HCT116 (cell line): ENCODE measurements around the gene PDE1A. TPM values are rescaled to one million over a fixed set of nuclear protein-coding genes. Genes with fewer than 3 reads are reported as not detected.

ENCODE experiments used
- ATAC-seq: fragments of 200-7000 bp; cut with Tn5 transposase; 2 replicates; pipeline ENCODE4 v1.9.1; 2020; ENCODE audit warnings: mild to moderate bottlenecking, moderate library complexity
- BruUV-seq: library from RNA; stranded (reverse); fragments of 400-500 nt; replicated peaks from 2 replicates; lab custom pipeline; 2021; lab: Mats Ljungman, UMichigan
- CTCF ChIA-PET: fragments of 300-600 bp; sonication (Branson Sonifier 250); formaldehyde crosslinking; loops from one replicate; lab custom pipeline; 2021; ENCODE audit warnings: antibody characterized with exemption; lab: Charles Lee
- POLR2A ChIA-PET: fragments of 300-600, 350-600 bp; sonication (Branson Sonifier 250); formaldehyde crosslinking; loops from one replicate; lab custom pipeline; 2021; ENCODE audit warnings: antibody characterized with exemption; lab: Charles Lee
- RAD21 ChIA-PET, 2 experiments: fragments of 300-600 bp; sonication (Branson Sonifier 250); formaldehyde crosslinking; loops; one replicate each; lab custom pipeline; 2023; ENCODE audit warnings: low total read pairs in 2 of 2; ENCODE audit not compliant: uncharacterized antibody in 2 of 2, unreplicated experiment in 2 of 2, low non-redundant PET in 1 of 2; lab: Charles Lee
- DNase-seq: peaks from one replicate; pipeline ENCODE4 v3.0.0-alpha.2; 2010; ENCODE audit warnings: low read depth, low spot score
- H2AFZ ChIP-seq: fragments of 200-600 bp; shearing (Covaris generic), sonication (generic); 2 replicates; pipeline ENCODE4 v1.6.1; 2017; ENCODE audit warnings: low read depth, mixed run types, mixed read lengths, antibody characterized with exemption, low read length; ENCODE audit not compliant: poor library complexity, severe bottlenecking
- H3K27ac ChIP-seq: 2 replicates; pipeline ENCODE4 v1.5.1; 2012; ENCODE audit warnings: low read depth, low read length
- H3K27me3 ChIP-seq: fragments of 200-600 bp; sonication (generic); 2 replicates; pipeline ENCODE4 v1.6.1; 2016; ENCODE audit warnings: mixed run types, low read length, mixed read lengths; ENCODE audit not compliant: insufficient read depth
- H3K36me3 ChIP-seq, 2 experiments: fragments of 200-500 bp in 1 of 2; fragments of 200-600 bp in 1 of 2; sonication (Bioruptor generic) in 1 of 2; sonication (generic) in 1 of 2; 2 replicates each; pipeline versions ENCODE4 v1.5.1 to v1.6.1; 2014 to 2016; ENCODE audit warnings: low read length in 2 of 2, inconsistent platforms in 1 of 2, mixed read lengths in 1 of 2, mixed run types in 1 of 2; ENCODE audit not compliant: insufficient read depth in 2 of 2, control insufficient read depth in 1 of 2
- H3K4me1 ChIP-seq, 2 experiments: fragments of 200-600 bp in 1 of 2; sonication (generic) in 1 of 2; 2 replicates each; pipeline versions ENCODE4 v1.5.1 to v1.6.1; 2012 to 2017; ENCODE audit warnings: low read length in 2 of 2, inconsistent platforms in 1 of 2, mild to moderate bottlenecking in 1 of 2, mixed read lengths in 1 of 2, mixed run types in 1 of 2, moderate library complexity in 1 of 2; ENCODE audit not compliant: insufficient read depth in 2 of 2, control insufficient read depth in 1 of 2
- H3K4me2 ChIP-seq: fragments of 200-600 bp; sonication (generic); 2 replicates; pipeline ENCODE4 v1.6.1; 2017; ENCODE audit warnings: mixed run types, low read length, mixed read lengths
- H3K4me3 ChIP-seq, 2 experiments: fragments of 200-600 bp in 1 of 2; sonication (generic) in 1 of 2; replicated peaks in 1 of 2; 2 replicates each; pipeline ENCODE4 v1.5.1; 2011 to 2016; ENCODE audit warnings: low read length in 2 of 2, control low read depth in 1 of 2, low read depth in 1 of 2, mild to moderate bottlenecking in 1 of 2, mixed read lengths in 1 of 2, mixed run types in 1 of 2
- H3K79me2 ChIP-seq: fragments of 200-600 bp; sonication (generic); 2 replicates; pipeline ENCODE4 v1.6.1; 2017; ENCODE audit warnings: mild to moderate bottlenecking, mixed run types, low read length, moderate library complexity, mixed read lengths; ENCODE audit not compliant: insufficient read depth
- H3K9ac ChIP-seq: fragments of 200-600 bp; sonication (generic); 2 replicates; pipeline ENCODE4 v1.6.1; 2016; ENCODE audit warnings: low read length, mixed read lengths
- H3K9me2 ChIP-seq: fragments of 200-600 bp; sonication (generic), shearing (Covaris generic); 2 replicates; pipeline ENCODE4 v1.6.1; 2017; ENCODE audit warnings: mixed run types, mild to moderate bottlenecking, moderate library complexity; ENCODE audit not compliant: insufficient read depth
- H3K9me3 ChIP-seq, 2 experiments: fragments of 200-500 bp in 1 of 2; fragments of 200-600 bp in 1 of 2; sonication (Bioruptor generic) in 1 of 2; sonication (generic) in 1 of 2; 2 replicates each; pipeline ENCODE4 v1.6.1; 2014 to 2017; ENCODE audit warnings: low read length in 2 of 2, mixed read lengths in 2 of 2, inconsistent platforms in 1 of 2, low read depth in 1 of 2, mild to moderate bottlenecking in 1 of 2, mixed run types in 1 of 2, moderate library complexity in 1 of 2; ENCODE audit not compliant: control insufficient read depth in 1 of 2, insufficient read depth in 1 of 2
- H4K20me1 ChIP-seq: fragments of 200-600 bp; sonication (generic), shearing (Covaris generic); 2 replicates; pipeline ENCODE4 v1.6.1; 2017; ENCODE audit warnings: mixed run types, mild to moderate bottlenecking, moderate library complexity; ENCODE audit not compliant: insufficient read depth
- CEBPB ChIP-seq: IDR thresholded peaks from 2 replicates; pipeline ENCODE4 v1.6.1; 2012; ENCODE audit warnings: low read depth
- EZH2 ChIP-seq: fragments of 200-600 bp; sonication (generic); IDR thresholded peaks from 2 replicates; pipeline ENCODE4 v1.6.1; 2017; ENCODE audit warnings: antibody characterized with exemption, mixed run types
- EZH2phosphoT487 ChIP-seq: fragments of 200-600 bp; IDR thresholded peaks from 2 replicates; pipeline ENCODE4 v1.6.1; 2018; ENCODE audit warnings: antibody characterized with exemption, borderline replicate concordance
- FOSL1 ChIP-seq: IDR thresholded peaks from 2 replicates; pipeline ENCODE4 v1.6.1; 2012; ENCODE audit warnings: low read depth
- JUND ChIP-seq: IDR thresholded peaks from 2 replicates; pipeline ENCODE4 v1.6.1; 2012
- POLR2A ChIP-seq: IDR thresholded peaks from 2 replicates; pipeline ENCODE4 v1.7.0; 2011; ENCODE audit warnings: borderline replicate concordance; ENCODE audit not compliant: insufficient read depth, insufficient read length; ENCODE audit errors: extremely low read depth
- POLR2AphosphoS5 ChIP-seq: IDR thresholded peaks from 2 replicates; pipeline ENCODE4 v1.6.1; 2011; ENCODE audit warnings: mild to moderate bottlenecking, low read depth, low read length, moderate library complexity
- REST ChIP-seq: IDR thresholded peaks from 2 replicates; pipeline ENCODE4 v1.6.1; 2012; ENCODE audit warnings: low read depth
- SP1 ChIP-seq: IDR thresholded peaks from 2 replicates; pipeline ENCODE4 v1.6.1; 2012; ENCODE audit warnings: low read depth
- YY1 ChIP-seq: IDR thresholded peaks from 2 replicates; pipeline ENCODE4 v1.6.1; 2011; ENCODE audit warnings: low read length, low read depth, moderate library complexity, mild to moderate bottlenecking; ENCODE audit not compliant: insufficient replicate concordance; ENCODE audit errors: extremely low read depth
- intact Hi-C: fragments of 100-400 bp; cut with micrococcal nuclease; formaldehyde crosslinking; loops from 2 replicates; pipeline ENCODE4 v1.10.0; 2022
- total RNA-seq: library from RNA; stranded (reverse); gene quantifications from one replicate; pipeline ENCODE4 v1.2.1, GENCODE V29; 2021; ENCODE audit not compliant: unreplicated experiment
- TF ChIP-seq, protein P1 (sequence below), 3 experiments: fragments of 200-600 bp in 1 of 3; sonication (generic) in 1 of 3; IDR thresholded peaks in 2 of 3; conservative IDR thresholded peaks in 1 of 3; 2 replicates each; pipeline ENCODE4 v1.5.1; 2012 to 2017; ENCODE audit warnings: low read depth in 2 of 3, low read length in 2 of 3, antibody characterized with exemption in 1 of 3, borderline replicate concordance in 1 of 3, control low read depth in 1 of 3, mild to moderate bottlenecking in 1 of 3, mixed read lengths in 1 of 3, mixed run types in 1 of 3, moderate library complexity in 1 of 3; ENCODE audit not compliant: insufficient read depth in 1 of 3

Gene PDE1A
- total RNA-seq, 1 experiment from 2014 or later: 0.12 TPM

- Histone ChIP-seq H3K27me3 (no peaks in the 10 kb centered on the region), H3K9me3 (no peaks in the 10 kb centered on the region), H3K4me3 (no peak overlapping the region), H4K20me1 (no peaks in the 10 kb centered on the region), H3K27ac (no peak overlapping the region), H3K4me1 (no peaks in the 10 kb centered on the region), H3K9me2 (no peaks in the 10 kb centered on the region), H3K36me3 (no peaks in the 10 kb centered on the region), H3K9ac (no peak overlapping the region), H3K79me2 (no peaks in the 10 kb centered on the region), H3K4me2 (no peak overlapping the region), H2AFZ (no peak overlapping the region)
- intact Hi-C loops: no loop called here
- no peak for TF ChIP-seq EZH2
- TF ChIP-seq REST: no peak
- TF ChIP-seq EZH2phosphoT487: no peak
- TF ChIP-seq SP1: no peak
- ATAC-seq (no peak), DNase-seq (no peak)
- no TSS peak for BruUV-seq
- ChIA-PET RAD21 (no interaction called here), POLR2A (no interaction called here), CTCF (no interaction called here)
Measured at GRCh38 chr2:182167882-182168281, 259.0 kb downstream of the PDE1A start.

- H4K20me1 ChIP-seq: no peaks in the 10 kb centered on the region
- intact Hi-C loops: no loop called here
- H3K4me1 ChIP-seq: no peaks in the 10 kb centered on the region
- no peak overlapping the region for H3K4me3 ChIP-seq
- no peaks in the 10 kb centered on the region for H3K36me3 ChIP-seq
- ChIA-PET POLR2A (no interaction called here), CTCF (no interaction called here), RAD21 (no interaction called here)
- ATAC-seq (no peak), DNase-seq (no peak)
- H2AFZ ChIP-seq: no peak overlapping the region
- no peaks in the 10 kb centered on the region for H3K9me2 ChIP-seq
- no peak overlapping the region for H3K9ac ChIP-seq
- H3K9me3 ChIP-seq: no peaks in the 10 kb centered on the region
- no TSS peak for BruUV-seq
- H3K27me3 ChIP-seq: no peaks in the 10 kb centered on the region
- H3K4me2 ChIP-seq: no peak overlapping the region
- H3K27ac ChIP-seq: no peak overlapping the region
- H3K79me2 ChIP-seq: no peaks in the 10 kb centered on the region
- TF ChIP-seq POLR2A (no peak), REST (no peak), EZH2phosphoT487 (no peak), POLR2AphosphoS5 (no peak), YY1 (no peak), CEBPB (no peak), FOSL1 (no peak), JUND (no peak), EZH2 (no peak)
- TF ChIP-seq, protein P1, sequence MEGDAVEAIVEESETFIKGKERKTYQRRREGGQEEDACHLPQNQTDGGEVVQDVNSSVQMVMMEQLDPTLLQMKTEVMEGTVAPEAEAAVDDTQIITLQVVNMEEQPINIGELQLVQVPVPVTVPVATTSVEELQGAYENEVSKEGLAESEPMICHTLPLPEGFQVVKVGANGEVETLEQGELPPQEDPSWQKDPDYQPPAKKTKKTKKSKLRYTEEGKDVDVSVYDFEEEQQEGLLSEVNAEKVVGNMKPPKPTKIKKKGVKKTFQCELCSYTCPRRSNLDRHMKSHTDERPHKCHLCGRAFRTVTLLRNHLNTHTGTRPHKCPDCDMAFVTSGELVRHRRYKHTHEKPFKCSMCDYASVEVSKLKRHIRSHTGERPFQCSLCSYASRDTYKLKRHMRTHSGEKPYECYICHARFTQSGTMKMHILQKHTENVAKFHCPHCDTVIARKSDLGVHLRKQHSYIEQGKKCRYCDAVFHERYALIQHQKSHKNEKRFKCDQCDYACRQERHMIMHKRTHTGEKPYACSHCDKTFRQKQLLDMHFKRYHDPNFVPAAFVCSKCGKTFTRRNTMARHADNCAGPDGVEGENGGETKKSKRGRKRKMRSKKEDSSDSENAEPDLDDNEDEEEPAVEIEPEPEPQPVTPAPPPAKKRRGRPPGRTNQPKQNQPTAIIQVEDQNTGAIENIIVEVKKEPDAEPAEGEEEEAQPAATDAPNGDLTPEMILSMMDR (IDR thresholded peaks at IDR 0.05 in 2 of 3, conservative IDR thresholded peaks at IDR 0.05 in 1 of 3; ENCODE audit: borderline replicate concordance in 1 of 3, insufficient read depth in 1 of 3, low read depth in 2 of 3, low read length in 2 of 3): no peak
Measured at GRCh38 chr2:182166841-182167240, 260.0 kb downstream of the PDE1A start.
